Endothelial cell of umbilical vein (primary cell): ENCODE measurements around the gene ACSS1.

ENCODE experiments used
- CTCF ChIP-seq, 2 donors: IDR thresholded peaks; 1 replicate in 1 of 2; 2 replicates in 1 of 2; pipeline ENCODE4 v1.5.1; 2011; ENCODE audit warnings: low read length in 2 of 2, mild to moderate bottlenecking in 2 of 2, moderate library complexity in 2 of 2, control low read depth in 1 of 2, inconsistent platforms in 1 of 2, low read depth in 1 of 2; ENCODE audit not compliant: insufficient read depth in 1 of 2; ENCODE audit errors: extremely low read depth in 1 of 2
- EZH2 ChIP-seq: IDR thresholded peaks from 2 replicates; pipeline ENCODE4 v1.6.1; 2012; ENCODE audit warnings: borderline replicate concordance, low read depth, mild to moderate bottlenecking, moderate library complexity, low read length, inconsistent platforms; ENCODE audit not compliant: severe bottlenecking
- JUN ChIP-seq: IDR thresholded peaks from 2 replicates; pipeline ENCODE4 v1.6.1; 2011; ENCODE audit warnings: borderline replicate concordance, low read depth; ENCODE audit not compliant: insufficient read length, insufficient read depth
- POLR2A ChIP-seq: IDR thresholded peaks from 2 replicates; pipeline ENCODE4 v1.6.1; 2012; ENCODE audit warnings: low read depth, mild to moderate bottlenecking, control low read depth, low read length
- POLR2AphosphoS5 ChIP-seq: IDR thresholded peaks from 2 replicates; pipeline ENCODE4 v1.6.1; 2012; ENCODE audit warnings: low read depth, mild to moderate bottlenecking, control low read depth, low read length, moderate library complexity; ENCODE audit not compliant: insufficient read depth

- TF ChIP-seq POLR2A (no peak), EZH2 (no peak), CTCF (IDR thresholded peaks at IDR 0.05; ENCODE audit: extremely low read depth in 1 of 2, insufficient read depth in 1 of 2, low read depth in 1 of 2, low read length in 2 of 2) (no peak), JUN (no peak), POLR2AphosphoS5 (no peak)
Measured at GRCh38 chr20:25050501-25051350, 7.2 kb downstream of the ACSS1 start.
